ENCODE data around the gene DCANP1. TPM values are rescaled to one million over a fixed set of nuclear protein-coding genes. Genes with fewer than 3 reads are reported as not detected.

The DCANP1 gene
- total RNA-seq, 1 donor from 2014 or later = not detected

GRCh38 chr5:135444881-135445280 lies 2.3 kb downstream of the DCANP1 start:
- H3K4me1 Mint-ChIP-seq = peaks cover 59% of the 10 kb centered on the region
- no peak for TF ChIP-seq CTCF (IDR thresholded peaks at IDR 0.05; ENCODE audit: unreplicated experiment)
- no peak overlapping the region for H3K4me3 Mint-ChIP-seq
- DNase-seq (ENCODE audit: low spot score in 2 of 2, unreplicated experiment in 2 of 2) = peak in 1 of 2 experiments; percentile 9
- H3K27me3 Mint-ChIP-seq (ENCODE audit: low read depth) = peaks cover 5% of the 10 kb centered on the region
- H3K27ac Mint-ChIP-seq = peak overlapping the region; percentile 43
- H3K36me3 Mint-ChIP-seq = no peaks in the 10 kb centered on the region
- H3K9me3 Mint-ChIP-seq = no peaks in the 10 kb centered on the region

- no peak overlapping the region for H3K4me3 Mint-ChIP-seq
- DNase-seq (ENCODE audit: low spot score in 2 of 2, unreplicated experiment in 2 of 2) = peak in 1 of 2 experiments; percentile 36
- H3K36me3 Mint-ChIP-seq = no peaks in the 10 kb centered on the region
- H3K4me1 Mint-ChIP-seq = peaks cover 60% of the 10 kb centered on the region
- peaks cover 3% of the 10 kb centered on the region for H3K27me3 Mint-ChIP-seq (ENCODE audit: low read depth)
- peak overlapping the region; percentile 97 for H3K27ac Mint-ChIP-seq
- TF ChIP-seq CTCF (IDR thresholded peaks at IDR 0.05; ENCODE audit: unreplicated experiment) = no peak
- no peaks in the 10 kb centered on the region for H3K9me3 Mint-ChIP-seq
Measured at GRCh38 chr5:135444360-135444759, 2.8 kb downstream of the DCANP1 start.

GRCh38 chr5:135443161-135443960 lies 3.8 kb downstream of the DCANP1 start:
- Mint-ChIP-seq H3K4me1 (peaks cover 66% of the 10 kb centered on the region), H3K9me3 (no peaks in the 10 kb centered on the region), H3K27me3 (ENCODE audit: low read depth) (no peaks in the 10 kb centered on the region), H3K4me3 (no peak overlapping the region), H3K27ac (peak overlapping the region; percentile 97), H3K36me3 (no peaks in the 10 kb centered on the region)
- peak in 1 of 2 experiments; percentile 49 for DNase-seq (ENCODE audit: low spot score in 2 of 2, unreplicated experiment in 2 of 2)
- TF ChIP-seq CTCF (IDR thresholded peaks at IDR 0.05; ENCODE audit: unreplicated experiment) = no peak

GRCh38 chr5:135442431-135443160 lies 4.6 kb downstream of the DCANP1 start:
- Mint-ChIP-seq H3K36me3 (no peaks in the 10 kb centered on the region), H3K27ac (peak overlapping the region; percentile 97), H3K4me3 (no peak overlapping the region), H3K4me1 (peaks cover 74% of the 10 kb centered on the region), H3K9me3 (no peaks in the 10 kb centered on the region), H3K27me3 (ENCODE audit: low read depth) (no peaks in the 10 kb centered on the region)
- peak in 1 of 2 experiments; percentile 31 for DNase-seq (ENCODE audit: low spot score in 2 of 2, unreplicated experiment in 2 of 2)
- no peak for TF ChIP-seq CTCF (IDR thresholded peaks at IDR 0.05; ENCODE audit: unreplicated experiment)

- no peak for DNase-seq (ENCODE audit: low spot score in 2 of 2, unreplicated experiment in 2 of 2)
- no peaks in the 10 kb centered on the region for H3K9me3 Mint-ChIP-seq
- peaks cover 81% of the 10 kb centered on the region for H3K4me1 Mint-ChIP-seq
- no peak for TF ChIP-seq CTCF (IDR thresholded peaks at IDR 0.05; ENCODE audit: unreplicated experiment)
- no peaks in the 10 kb centered on the region for H3K36me3 Mint-ChIP-seq
- peak overlapping the region; percentile 97 for H3K27ac Mint-ChIP-seq
- no peak overlapping the region for H3K4me3 Mint-ChIP-seq
- no peaks in the 10 kb centered on the region for H3K27me3 Mint-ChIP-seq (ENCODE audit: low read depth)
Measured at GRCh38 chr5:135441919-135442318, 5.2 kb downstream of the DCANP1 start.

Measured in mesothelial cell of epicardium (in vitro differentiated cells).